T-helper 2 cell treated with Interferon-gamma antibody and Interleukin-4, amounts not matched to agents 100 ng/mL and 5 ng/mL, for 36 hours (primary cell): ENCODE measurements around the gene EXOG. TPM values are rescaled to one million over a fixed set of nuclear protein-coding genes. Genes with fewer than 3 reads are reported as not detected.

Experiments used
- intact Hi-C: fragments of 100-400 bp; cut with micrococcal nuclease; formaldehyde crosslinking; loops from one replicate; pipeline ENCODE4 v1.15.1; 2023
- total RNA-seq: library from RNA; stranded (reverse); gene quantifications from 2 replicates; pipeline ENCODE4 v1.2.3, GENCODE V29; 2022

The EXOG gene
- total RNA-seq, 1 donor from 2014 or later: 22.7 TPM

- intact Hi-C loops: no loop called here
Measured at GRCh38 chr3:38500688-38501417, 4.7 kb downstream of the EXOG start.

- intact Hi-C loops: no loop called here
Measured at GRCh38 chr3:38507120-38507519, 11.0 kb downstream of the EXOG start.

GRCh38 chr3:38509732-38510131, 13.6 kb downstream of the EXOG start:
- intact Hi-C loops: no loop called here

GRCh38 chr3:38510631-38511030, 14.5 kb downstream of the EXOG start:
- intact Hi-C loops: no loop called here

GRCh38 chr3:38511546-38511945, 15.4 kb downstream of the EXOG start:
- intact Hi-C loops: no loop called here

- intact Hi-C loops: no loop called here
Measured at GRCh38 chr3:38515367-38515766, 19.2 kb downstream of the EXOG start.

GRCh38 chr3:38516669-38517068, 20.5 kb downstream of the EXOG start:
- intact Hi-C loops: no loop called here

- intact Hi-C loops: loop anchor here (1.0 kb wide), 1 partner anchor 381 kb away; the partner anchor contains the start of gene MYD88
Measured at GRCh38 chr3:38519000-38519399, 22.9 kb downstream of the EXOG start.

GRCh38 chr3:38519651-38520050, 23.5 kb downstream of the EXOG start:
- intact Hi-C loops: loop anchor here (1.0 to 10.0 kb wide), 2 partner anchors 381 to 485 kb away; partner anchors contain the start of gene MYD88

- intact Hi-C loops: loop anchor here (1.0 to 10.0 kb wide), 4 partner anchors 25 to 483 kb away; partner anchors contain the start of gene EXOG
Measured at GRCh38 chr3:38521391-38521987, 25.3 kb downstream of the EXOG start.

GRCh38 chr3:38522002-38522401, 25.9 kb downstream of the EXOG start:
- intact Hi-C loops: loop anchor here (10.0 kb wide), 1 partner anchor 483 kb away; no protein-coding TSS in a partner anchor

GRCh38 chr3:38524141-38524739, 28.1 kb downstream of the EXOG start:
- intact Hi-C loops: loop anchor here (10.0 kb wide), 1 partner anchor 481 kb away; no protein-coding TSS in a partner anchor

- intact Hi-C loops: loop anchor here (10.0 kb wide), 1 partner anchor 478 kb away; no protein-coding TSS in a partner anchor
Measured at GRCh38 chr3:38526792-38527191, 30.7 kb downstream of the EXOG start.

GRCh38 chr3:38528457-38528856, 32.3 kb downstream of the EXOG start:
- intact Hi-C loops: loop anchor here (10.0 kb wide), 1 partner anchor 476 kb away; no protein-coding TSS in a partner anchor

GRCh38 chr3:38532529-38532928, 36.4 kb downstream of the EXOG start:
- intact Hi-C loops: no loop called here

- intact Hi-C loops: no loop called here
Measured at GRCh38 chr3:38533285-38533976, 37.3 kb downstream of the EXOG start.

GRCh38 chr3:38534180-38534579, 38.0 kb downstream of the EXOG start:
- intact Hi-C loops: no loop called here

- intact Hi-C loops: no loop called here
Measured at GRCh38 chr3:38534604-38535003, 38.5 kb downstream of the EXOG start.

- intact Hi-C loops: no loop called here
Measured at GRCh38 chr3:38536671-38537070, 40.5 kb downstream of the EXOG start.

- intact Hi-C loops: no loop called here
Measured at GRCh38 chr3:38538773-38539353, 42.7 kb downstream of the EXOG start.

- intact Hi-C loops: no loop called here
Measured at GRCh38 chr3:38541806-38542205, 45.7 kb downstream of the EXOG start.
